GM19239 (cell line): ENCODE data around the gene CALCOCO2.
A peak's percentile ranks its signal among the peaks of the same experiment; 100 is the strongest.
"Not testable (repeated sequence)": the region's sequence is repeated elsewhere in the genome, so short reads cannot be mapped to it uniquely, and the experiment has no call there.

Source experiments
- DNase-seq: peaks from one replicate; pipeline ENCODE4 v3.0.0; 2011; ENCODE audit warnings: low spot score; ENCODE audit not compliant: insufficient read length
- FAIRE-seq: peaks from 2 replicates; lab custom pipeline; 2011; peaks lifted over from hg19 to GRCh38; lab: Jason Lieb, UNC

The CALCOCO2 gene, protein sequence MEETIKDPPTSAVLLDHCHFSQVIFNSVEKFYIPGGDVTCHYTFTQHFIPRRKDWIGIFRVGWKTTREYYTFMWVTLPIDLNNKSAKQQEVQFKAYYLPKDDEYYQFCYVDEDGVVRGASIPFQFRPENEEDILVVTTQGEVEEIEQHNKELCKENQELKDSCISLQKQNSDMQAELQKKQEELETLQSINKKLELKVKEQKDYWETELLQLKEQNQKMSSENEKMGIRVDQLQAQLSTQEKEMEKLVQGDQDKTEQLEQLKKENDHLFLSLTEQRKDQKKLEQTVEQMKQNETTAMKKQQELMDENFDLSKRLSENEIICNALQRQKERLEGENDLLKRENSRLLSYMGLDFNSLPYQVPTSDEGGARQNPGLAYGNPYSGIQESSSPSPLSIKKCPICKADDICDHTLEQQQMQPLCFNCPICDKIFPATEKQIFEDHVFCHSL

DNA sequence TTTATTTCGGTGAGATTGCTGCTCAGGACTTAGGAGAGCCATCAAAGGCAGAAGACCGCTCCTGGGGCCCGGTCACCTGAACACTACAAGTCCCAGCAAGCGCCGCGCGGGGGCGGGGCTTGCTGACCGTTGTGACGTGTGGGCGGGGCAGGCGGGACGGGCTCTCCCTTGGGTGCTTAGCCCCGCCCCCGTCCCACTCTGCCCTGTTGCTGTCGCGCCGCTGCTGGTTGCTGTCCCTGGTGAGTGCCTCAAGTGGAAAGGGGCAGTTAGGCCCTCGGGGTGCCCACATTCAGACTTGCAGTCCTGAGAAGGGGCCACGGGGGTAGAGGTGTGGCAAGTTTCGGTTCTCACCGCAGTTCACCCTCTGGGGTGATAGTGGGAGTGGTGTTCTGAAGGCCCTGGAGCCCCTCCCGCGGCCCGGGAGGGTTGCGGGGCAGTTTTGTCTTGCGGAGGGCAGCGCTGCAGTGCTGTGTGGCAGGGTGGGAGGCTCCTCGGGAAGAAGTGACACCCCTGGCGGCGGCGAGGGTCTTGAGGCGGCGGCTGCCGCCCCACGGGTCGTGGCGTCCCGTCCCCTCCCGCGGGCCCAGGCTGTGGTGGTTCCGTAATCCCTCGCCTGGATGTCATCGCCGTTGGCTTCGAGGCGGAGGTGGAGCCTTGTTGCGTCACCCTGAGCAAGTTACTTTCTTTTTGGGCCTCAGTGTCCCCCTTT is at the start of gene CALCOCO2:
Gene CALCOCO2, plus strand, starts transcription at position 196 of the 709 bp plus-strand sequence. CDS start 10,673 bp downstream, outside the sequence.
- DNase-seq (peak; percentile 75), FAIRE-seq (peak; percentile 91)

- DNase-seq (no peak), FAIRE-seq (no peak)
Measured at GRCh38 chr17:48787828-48788227, 43.0 kb upstream of the CALCOCO2 start.

DNA sequence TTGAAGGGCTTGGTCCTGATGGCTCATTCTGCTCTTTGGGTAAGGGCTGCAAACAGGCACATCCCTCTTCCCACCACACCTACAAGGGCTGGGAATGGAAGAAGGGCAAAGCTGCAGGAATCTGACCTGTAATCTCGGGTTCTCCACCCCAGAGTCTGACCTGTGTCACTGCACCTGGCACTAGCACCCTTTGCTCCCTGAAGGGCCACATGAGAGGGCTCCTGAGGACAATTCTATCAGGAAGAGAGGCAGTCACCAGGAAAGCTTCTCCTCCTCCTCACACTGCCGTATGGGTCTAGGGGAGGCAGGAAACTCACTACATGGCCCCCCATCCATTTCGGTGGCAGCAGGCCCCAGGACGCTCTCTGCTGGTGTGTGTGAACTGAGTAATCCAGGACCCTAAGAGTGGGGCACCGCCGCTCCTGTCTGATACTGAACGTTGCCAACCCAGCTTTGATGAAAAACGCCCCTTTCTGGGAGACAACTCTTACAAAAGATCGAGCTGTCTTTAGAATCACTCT is 40.2 kb upstream of the CALCOCO2 start:
- FAIRE-seq = no peak

GRCh38 chr17:48791128-48792032 is 39.5 kb upstream of the CALCOCO2 start:
- FAIRE-seq = peak; percentile 77
- peak; percentile 39 for DNase-seq

More for the DNA sequence above, 40.2 kb upstream of the CALCOCO2 start:
- no peak for DNase-seq

DNA sequence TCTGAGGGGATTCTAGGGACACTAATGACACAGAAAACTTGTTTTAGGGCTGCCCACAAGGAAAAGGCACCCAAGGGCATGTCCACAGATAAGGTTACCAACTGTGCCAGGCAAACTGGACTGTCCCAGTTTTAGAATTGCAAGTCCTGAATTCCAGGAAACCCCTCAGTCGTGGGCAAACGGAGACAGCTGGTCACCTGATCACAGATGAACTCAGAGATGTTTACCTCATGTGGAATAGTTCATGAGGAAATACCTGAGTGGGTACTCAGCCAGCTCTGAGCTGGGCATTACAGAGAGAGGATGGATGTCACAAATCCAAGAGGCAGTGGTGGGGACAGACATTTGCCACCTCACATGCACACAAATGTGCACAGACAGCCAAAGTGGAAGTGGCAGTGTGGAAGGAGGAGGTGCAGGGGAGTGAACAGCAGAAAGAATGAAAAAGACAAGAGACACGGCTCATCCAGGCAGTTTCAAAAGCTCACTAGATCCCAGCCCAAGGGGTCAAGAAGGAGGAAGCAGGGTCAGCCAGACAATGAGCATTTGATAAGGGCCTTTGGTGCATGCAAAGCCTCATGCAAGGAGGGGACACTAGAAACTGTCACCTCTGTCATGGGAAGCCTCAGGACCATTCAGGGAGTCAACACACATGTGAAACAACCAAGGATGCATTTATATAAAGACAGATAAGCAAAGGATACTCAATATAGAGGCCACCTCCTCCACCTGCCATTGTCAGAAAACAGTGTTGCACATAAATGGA is 38.6 kb upstream of the CALCOCO2 start:
- no peak for FAIRE-seq
- no peak for DNase-seq

GRCh38 chr17:48795444-48796162 is 35.2 kb upstream of the CALCOCO2 start:
- FAIRE-seq (no peak), DNase-seq (no peak)

DNA sequence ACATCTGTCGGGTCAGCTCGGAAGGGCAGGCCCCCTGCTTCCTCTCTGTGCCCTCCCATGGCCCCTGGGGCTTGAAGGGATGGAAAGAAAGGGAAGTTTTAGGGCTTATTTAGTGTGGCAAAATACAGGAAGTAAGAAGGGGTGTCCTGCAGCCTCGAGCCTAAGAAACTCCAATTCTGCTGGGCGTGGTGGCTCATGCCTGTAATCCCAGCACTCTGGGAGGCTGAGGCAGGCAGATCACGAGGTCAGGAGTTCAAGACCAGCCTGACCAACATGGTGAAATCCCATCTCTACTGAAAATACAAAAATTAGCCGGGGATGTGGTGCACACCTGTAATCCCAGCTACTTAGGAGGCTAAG is 34.7 kb upstream of the CALCOCO2 start:
- not testable (repeated sequence) for DNase-seq, FAIRE-seq

DNA sequence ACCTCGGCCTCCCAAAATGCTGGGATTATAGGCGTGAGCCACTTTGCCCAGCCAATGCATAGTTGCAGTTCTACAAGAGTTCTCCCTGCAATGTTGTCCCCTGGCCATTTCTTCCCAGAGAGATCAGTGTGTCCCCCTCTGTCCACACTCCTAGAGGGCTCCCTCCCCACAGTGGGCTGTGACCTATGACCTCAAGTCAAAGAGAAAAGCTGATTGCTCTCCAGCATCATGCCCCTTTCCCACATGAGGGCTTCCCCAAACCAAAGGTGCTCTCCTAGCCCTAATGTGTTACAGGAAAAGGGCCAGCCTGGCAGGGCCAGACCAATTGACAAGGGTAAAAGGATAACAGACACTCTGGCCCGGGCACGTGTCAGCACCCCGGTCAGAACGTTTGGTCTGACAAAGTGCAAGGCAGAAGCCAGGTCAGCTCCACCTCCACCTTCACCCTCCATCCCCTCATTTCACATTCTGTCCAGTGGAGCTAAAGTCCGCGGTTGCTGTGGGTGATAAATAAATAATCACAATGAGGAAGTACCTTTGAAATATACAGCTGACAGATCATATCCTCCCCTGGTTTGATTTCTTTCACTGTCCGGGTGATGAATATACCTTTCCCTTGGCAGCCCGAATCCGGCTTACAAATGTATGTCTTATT is 31.6 kb upstream of the CALCOCO2 start:
- no peak for FAIRE-seq
- DNase-seq = no peak

GRCh38 chr17:48800626-48801217 is 30.1 kb upstream of the CALCOCO2 start:
- FAIRE-seq (no peak), DNase-seq (no peak)

- DNase-seq = peak; percentile 66
- FAIRE-seq = peak; percentile 83
Measured at GRCh38 chr17:48804936-48805411, 25.9 kb upstream of the CALCOCO2 start.

DNA sequence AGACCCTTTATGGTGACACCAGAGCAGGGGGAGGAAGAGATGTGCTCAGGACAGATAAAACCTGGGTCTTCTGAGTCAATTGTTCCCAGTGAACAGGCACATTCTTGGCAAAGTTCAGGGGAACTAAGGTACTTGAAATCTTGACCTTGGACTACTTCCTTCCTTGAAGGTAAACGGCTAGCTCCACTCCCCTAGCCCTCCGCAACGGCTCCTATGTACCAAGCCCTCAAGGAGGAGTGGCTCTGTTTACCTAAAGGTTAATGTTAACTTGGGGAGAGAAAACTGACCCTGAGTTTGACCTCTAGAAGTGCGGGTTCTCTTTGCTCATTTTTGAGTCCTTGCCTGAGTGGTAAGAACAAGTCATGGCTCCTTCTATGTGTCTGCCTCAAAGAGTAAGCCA is 21.7 kb upstream of the CALCOCO2 start:
- no peak for FAIRE-seq
- DNase-seq = no peak

DNA sequence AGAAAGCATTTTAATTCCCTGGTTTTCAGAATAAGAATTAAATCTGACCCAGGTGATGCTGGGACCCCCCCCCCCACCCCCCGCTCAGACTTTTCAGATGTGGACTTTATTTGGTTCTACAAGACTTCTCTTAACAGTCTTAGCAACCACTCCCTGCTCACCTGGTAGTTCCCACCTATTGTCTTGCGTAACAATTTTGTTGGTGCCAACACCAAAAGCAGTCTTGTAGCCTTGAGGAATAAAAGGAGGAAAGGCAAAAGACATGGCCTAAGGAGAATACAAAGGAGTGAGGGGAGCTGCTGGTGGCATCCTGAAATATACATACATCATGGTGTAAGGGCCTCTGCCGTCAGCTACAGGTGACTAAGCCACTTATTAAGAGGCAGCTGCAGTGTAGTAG is 18.8 kb upstream of the CALCOCO2 start:
- no peak for FAIRE-seq

DNA sequence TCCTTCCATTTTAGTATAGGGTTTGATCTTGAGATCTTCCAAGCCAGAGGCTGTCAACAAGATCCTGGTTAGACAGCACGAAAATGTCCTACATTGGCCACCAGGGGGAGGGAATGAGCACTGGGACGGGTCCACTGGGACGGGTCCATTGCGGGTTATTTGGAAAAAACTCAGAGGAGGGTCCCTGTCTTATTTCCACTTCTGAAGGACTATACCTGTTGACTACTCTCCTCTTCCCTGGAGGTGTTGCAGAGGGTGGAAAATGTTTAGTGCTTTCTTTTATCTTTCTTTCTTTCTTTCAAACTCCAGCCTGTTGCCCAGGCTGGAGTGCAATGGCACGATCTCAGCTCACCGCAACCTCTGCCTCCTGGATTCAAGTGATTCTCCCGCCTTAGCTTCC is 16.3 kb upstream of the CALCOCO2 start:
- FAIRE-seq (peak; percentile 54), DNase-seq (peak; percentile 81)

More for the DNA sequence above, 18.8 kb upstream of the CALCOCO2 start:
- DNase-seq = no peak

GRCh38 chr17:48815311-48815710 is 15.5 kb upstream of the CALCOCO2 start:
- FAIRE-seq (no peak), DNase-seq (no peak)

DNA sequence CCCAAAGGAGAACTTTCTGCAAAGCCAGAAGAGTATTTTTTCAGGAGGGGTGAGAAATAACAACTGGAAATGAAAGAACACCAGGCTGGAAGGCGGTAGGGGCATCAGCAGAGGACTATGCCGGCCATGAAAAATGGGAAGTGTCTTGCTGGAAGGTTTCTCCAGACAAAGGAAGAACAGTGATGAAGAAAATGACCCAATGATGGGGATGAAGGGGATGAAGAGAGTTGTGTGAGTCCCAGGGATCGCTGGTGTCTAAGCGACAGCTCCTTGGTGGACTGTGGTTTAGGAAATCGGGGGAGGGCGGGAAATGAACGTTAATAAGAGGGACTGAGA is 14.4 kb upstream of the CALCOCO2 start:
- no peak for DNase-seq
- no peak for FAIRE-seq

DNA sequence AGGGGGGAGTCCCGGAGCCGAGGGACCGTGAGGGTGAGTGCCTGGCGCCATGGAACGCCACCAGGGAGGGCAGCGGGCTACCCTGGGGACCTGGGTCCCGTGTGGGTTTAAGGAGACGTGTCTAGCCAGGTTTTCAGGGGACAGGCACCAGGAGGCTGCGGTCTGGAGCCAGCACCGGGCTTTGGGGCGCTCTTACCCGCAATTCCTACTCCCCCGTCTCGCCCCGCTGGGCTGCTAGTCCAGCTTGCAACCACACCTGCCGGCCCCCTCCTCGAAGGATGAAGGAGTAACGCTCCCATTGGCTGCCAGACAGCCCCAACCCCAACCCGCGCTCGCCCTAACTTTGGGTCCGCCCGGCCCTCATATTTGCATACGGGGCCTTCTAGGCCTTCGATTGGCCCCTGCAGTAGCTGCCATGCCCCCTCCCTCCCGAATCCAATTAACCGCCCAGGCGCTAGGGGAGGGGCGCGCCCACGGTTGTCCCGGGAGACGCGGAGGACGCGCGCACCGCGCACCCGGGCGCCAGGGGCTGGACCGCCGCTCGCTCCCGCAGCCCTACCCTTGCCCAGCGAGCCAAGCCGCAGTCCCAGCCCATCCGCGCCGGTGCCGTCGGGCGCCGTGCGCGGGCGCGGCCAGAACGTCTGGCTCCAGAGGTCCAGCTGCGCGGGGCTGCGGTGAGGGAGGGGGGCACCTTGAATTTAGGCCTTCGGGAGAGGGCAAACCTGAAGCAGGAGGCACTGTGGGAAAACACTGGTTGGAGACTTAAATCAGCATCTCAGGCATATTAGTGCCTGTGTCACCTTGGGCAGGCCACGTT is 13.9 kb upstream of the CALCOCO2 start, which contains the start of gene TTLL6:
Gene TTLL6, minus strand, starts transcription at position 456 of the 817 bp plus-strand sequence. Its CDS starts 157 bp downstream, at position 299.
- DNase-seq (peak; percentile 72), FAIRE-seq (peak; percentile 76)

GRCh38 chr17:48818361-48818841 is 12.4 kb upstream of the CALCOCO2 start:
- FAIRE-seq = no peak
- DNase-seq = no peak
